Measurements from ENCODE around the gene SLC25A12. TPM values are rescaled to one million over a fixed set of nuclear protein-coding genes. Genes with fewer than 3 reads are reported as not detected.

SLC25A12 gene
- polyA plus RNA-seq, 1 of the 3 experiments (the other 2 are of a cell fraction) = 13.0 TPM

DNA sequence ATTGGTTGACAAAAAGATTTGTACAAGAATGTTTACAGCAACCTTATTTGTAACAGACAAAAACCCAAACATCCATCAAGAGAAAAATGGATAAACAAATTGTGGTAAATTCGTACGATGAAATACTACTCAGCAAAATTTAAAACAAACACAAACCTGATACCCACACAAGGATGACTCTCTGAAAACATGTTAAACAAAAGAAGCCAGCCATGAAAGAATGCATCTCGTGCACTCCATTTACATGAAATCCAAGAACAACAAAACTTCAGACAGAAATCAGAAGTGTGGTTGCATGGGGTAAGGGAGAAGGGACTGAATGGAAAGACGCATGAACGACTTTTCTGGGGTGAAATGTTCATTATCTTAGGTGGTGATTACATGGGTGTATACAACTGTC is 93.4 kb downstream of the SLC25A12 start:
- no peak overlapping the region for H3K27ac ChIP-seq (ENCODE audit: low read depth in 2 of 2, low read length in 1 of 2)
- peaks cover 3% of the 10 kb centered on the region for H3F3A ChIP-seq (replicated peaks; ENCODE audit: insufficient read depth)
- no peaks in the 10 kb centered on the region for H3K9me3 ChIP-seq
- TF ChIP-seq, protein P1, sequence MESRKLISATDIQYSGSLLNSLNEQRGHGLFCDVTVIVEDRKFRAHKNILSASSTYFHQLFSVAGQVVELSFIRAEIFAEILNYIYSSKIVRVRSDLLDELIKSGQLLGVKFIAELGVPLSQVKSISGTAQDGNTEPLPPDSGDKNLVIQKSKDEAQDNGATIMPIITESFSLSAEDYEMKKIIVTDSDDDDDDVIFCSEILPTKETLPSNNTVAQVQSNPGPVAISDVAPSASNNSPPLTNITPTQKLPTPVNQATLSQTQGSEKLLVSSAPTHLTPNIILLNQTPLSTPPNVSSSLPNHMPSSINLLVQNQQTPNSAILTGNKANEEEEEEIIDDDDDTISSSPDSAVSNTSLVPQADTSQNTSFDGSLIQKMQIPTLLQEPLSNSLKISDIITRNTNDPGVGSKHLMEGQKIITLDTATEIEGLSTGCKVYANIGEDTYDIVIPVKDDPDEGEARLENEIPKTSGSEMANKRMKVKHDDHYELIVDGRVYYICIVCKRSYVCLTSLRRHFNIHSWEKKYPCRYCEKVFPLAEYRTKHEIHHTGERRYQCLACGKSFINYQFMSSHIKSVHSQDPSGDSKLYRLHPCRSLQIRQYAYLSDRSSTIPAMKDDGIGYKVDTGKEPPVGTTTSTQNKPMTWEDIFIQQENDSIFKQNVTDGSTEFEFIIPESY (IDR thresholded peaks at IDR 0.05; ENCODE audit: borderline replicate concordance, low read depth) = no peak
- TF ChIP-seq TAF1 (IDR thresholded peaks at IDR 0.05; ENCODE audit: borderline replicate concordance, low read depth, low read length) (no peak), CHD2 (IDR thresholded peaks at IDR 0.05; ENCODE audit: low read length, partially characterized antibody) (no peak), CTCF (IDR thresholded peaks at IDR 0.05) (no peak), MXI1 (IDR thresholded peaks at IDR 0.05; ENCODE audit: low read depth, low read length) (no peak), SIN3A (IDR thresholded peaks at IDR 0.05; ENCODE audit: borderline replicate concordance, low read depth, low read length) (no peak), GABPA (IDR thresholded peaks at IDR 0.05; ENCODE audit: low read depth) (no peak), NFIC (IDR thresholded peaks at IDR 0.05; ENCODE audit: borderline replicate concordance) (no peak), FOXJ3 (CRISPR knock-in tag; IDR thresholded peaks at IDR 0.05) (no peak), MAX (IDR thresholded peaks at IDR 0.05; ENCODE audit: low read depth) (no peak), RCOR1 (IDR thresholded peaks at IDR 0.05; ENCODE audit: low read length) (no peak), RAD21 (IDR thresholded peaks at IDR 0.05; ENCODE audit: low read length) (no peak)
- TF ChIP-seq, protein P2, sequence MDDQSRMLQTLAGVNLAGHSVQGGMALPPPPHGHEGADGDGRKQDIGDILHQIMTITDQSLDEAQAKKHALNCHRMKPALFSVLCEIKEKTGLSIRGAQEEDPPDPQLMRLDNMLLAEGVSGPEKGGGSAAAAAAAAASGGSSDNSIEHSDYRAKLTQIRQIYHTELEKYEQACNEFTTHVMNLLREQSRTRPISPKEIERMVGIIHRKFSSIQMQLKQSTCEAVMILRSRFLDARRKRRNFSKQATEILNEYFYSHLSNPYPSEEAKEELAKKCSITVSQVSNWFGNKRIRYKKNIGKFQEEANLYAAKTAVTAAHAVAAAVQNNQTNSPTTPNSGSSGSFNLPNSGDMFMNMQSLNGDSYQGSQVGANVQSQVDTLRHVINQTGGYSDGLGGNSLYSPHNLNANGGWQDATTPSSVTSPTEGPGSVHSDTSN (IDR thresholded peaks at IDR 0.05) = no peak
- 95% methylated on average over 5 of the region's 5 CpGs for WGBS (ENCODE audit: low lambda C conversion rate)
- no peaks in the 10 kb centered on the region for H4K20me1 ChIP-seq (ENCODE audit: insufficient read depth)
- no peaks in the 10 kb centered on the region for H3K9me2 ChIP-seq
- H3K27me3 ChIP-seq (ENCODE audit: insufficient read depth) = no peaks in the 10 kb centered on the region
- ChIA-PET POLR2A (no interaction called here), CTCF (no interaction called here)
- H3K4me2 ChIP-seq = no peak overlapping the region
- H2AFZ ChIP-seq (ENCODE audit: low read depth) = no peak overlapping the region
- H3K4me3 ChIP-seq (ENCODE audit: low read depth in 2 of 2, low read length in 1 of 2) = no peak overlapping the region
- H3K9ac ChIP-seq = no peak overlapping the region
- H3K79me2 ChIP-seq (ENCODE audit: insufficient read depth) = no peaks in the 10 kb centered on the region
- H3K36me3 ChIP-seq (replicated peaks in 1 of 2; ENCODE audit: control insufficient read depth in 1 of 2, insufficient read depth in 2 of 2, low read length in 1 of 2) = peaks cover 2 to 11% of the 10 kb centered on the region in 2 experiments
- peaks cover 0 to 4% of the 10 kb centered on the region in 2 experiments; a peak in 1 of 4 replicates for H3K4me1 ChIP-seq (ENCODE audit: control insufficient read depth in 1 of 2, insufficient read depth in 2 of 2, low read depth in 1 of 2, low read length in 1 of 2)
- no peak for DNase-seq
